Measurements from ENCODE around the gene OSBPL2. TPM values are rescaled to one million over a fixed set of nuclear protein-coding genes. Genes with fewer than 3 reads are reported as not detected.

OSBPL2 gene
- total and polyA plus RNA-seq, 2 experiments from 2014 or later, result 37.5 to 43.4 TPM

DNA sequence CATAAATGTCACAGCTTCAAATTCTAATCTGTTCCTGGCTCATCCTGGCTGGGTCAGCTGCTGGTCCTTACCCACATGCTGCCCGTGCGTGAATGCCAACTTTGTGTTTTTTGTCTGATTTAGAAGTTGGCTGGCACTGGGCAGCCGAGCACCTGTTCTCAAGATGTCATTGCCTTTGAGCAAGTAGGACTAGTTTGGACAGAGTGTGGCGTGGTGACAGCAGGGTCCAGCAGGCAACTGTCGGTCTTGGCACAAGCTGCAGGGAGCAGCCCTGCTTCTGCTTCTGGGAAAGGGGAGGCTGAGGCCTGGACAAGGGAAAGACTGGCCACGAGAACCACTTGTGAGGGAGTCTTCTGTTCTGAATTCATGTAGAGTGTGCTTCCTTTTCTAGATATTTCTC lies 38.1 kb downstream of the OSBPL2 start:
- TF ChIP-seq, protein P1, sequence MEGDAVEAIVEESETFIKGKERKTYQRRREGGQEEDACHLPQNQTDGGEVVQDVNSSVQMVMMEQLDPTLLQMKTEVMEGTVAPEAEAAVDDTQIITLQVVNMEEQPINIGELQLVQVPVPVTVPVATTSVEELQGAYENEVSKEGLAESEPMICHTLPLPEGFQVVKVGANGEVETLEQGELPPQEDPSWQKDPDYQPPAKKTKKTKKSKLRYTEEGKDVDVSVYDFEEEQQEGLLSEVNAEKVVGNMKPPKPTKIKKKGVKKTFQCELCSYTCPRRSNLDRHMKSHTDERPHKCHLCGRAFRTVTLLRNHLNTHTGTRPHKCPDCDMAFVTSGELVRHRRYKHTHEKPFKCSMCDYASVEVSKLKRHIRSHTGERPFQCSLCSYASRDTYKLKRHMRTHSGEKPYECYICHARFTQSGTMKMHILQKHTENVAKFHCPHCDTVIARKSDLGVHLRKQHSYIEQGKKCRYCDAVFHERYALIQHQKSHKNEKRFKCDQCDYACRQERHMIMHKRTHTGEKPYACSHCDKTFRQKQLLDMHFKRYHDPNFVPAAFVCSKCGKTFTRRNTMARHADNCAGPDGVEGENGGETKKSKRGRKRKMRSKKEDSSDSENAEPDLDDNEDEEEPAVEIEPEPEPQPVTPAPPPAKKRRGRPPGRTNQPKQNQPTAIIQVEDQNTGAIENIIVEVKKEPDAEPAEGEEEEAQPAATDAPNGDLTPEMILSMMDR (IDR thresholded peaks at IDR 0.05; ENCODE audit: low read depth, low read length), result no peak
- H3K4me3 ChIP-seq, result no peak overlapping the region
- H3K27ac ChIP-seq, result no peak overlapping the region
- H3K4me1 ChIP-seq (ENCODE audit: low read depth), result no peaks in the 10 kb centered on the region
- DNase-seq (ENCODE audit: low read depth in 1 of 2, low spot score in 1 of 2), result no peak
- H3K36me3 ChIP-seq, result peaks cover 27% of the 10 kb centered on the region
- H3K9me3 ChIP-seq (ENCODE audit: low read depth), result no peaks in the 10 kb centered on the region
- no peaks in the 10 kb centered on the region for H3K27me3 ChIP-seq

DNA sequence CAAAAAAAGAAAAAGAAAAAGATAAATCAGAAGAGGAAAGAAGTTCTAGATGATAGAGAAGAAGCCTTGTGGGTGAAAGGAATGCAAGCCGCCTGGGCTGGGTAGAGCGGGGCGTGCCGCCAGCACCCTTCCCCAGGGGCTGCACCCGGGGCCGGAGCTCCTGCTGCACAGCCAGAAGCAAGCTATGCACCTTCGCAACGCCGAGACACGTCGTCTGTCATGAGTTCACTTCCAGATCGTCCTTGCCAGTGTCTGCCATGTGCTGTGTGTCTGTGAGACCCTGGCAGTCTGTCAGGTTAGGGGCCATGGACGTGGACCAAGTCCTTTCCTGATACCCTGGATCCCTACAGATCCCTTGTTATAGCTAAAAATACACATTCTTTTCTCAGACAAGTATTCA lies 38.9 kb downstream of the OSBPL2 start:
- H3K9me3 ChIP-seq (ENCODE audit: low read depth), result no peaks in the 10 kb centered on the region
- no peak overlapping the region for H3K27ac ChIP-seq
- no peaks in the 10 kb centered on the region for H3K4me1 ChIP-seq (ENCODE audit: low read depth)
- no peak overlapping the region for H3K4me3 ChIP-seq
- no peaks in the 10 kb centered on the region for H3K27me3 ChIP-seq
- no peak for DNase-seq (ENCODE audit: low read depth in 1 of 2, low spot score in 1 of 2)
- TF ChIP-seq, protein P1 (IDR thresholded peaks at IDR 0.05; ENCODE audit: low read depth, low read length), result no peak
- H3K36me3 ChIP-seq, result peaks cover 27% of the 10 kb centered on the region

DNA sequence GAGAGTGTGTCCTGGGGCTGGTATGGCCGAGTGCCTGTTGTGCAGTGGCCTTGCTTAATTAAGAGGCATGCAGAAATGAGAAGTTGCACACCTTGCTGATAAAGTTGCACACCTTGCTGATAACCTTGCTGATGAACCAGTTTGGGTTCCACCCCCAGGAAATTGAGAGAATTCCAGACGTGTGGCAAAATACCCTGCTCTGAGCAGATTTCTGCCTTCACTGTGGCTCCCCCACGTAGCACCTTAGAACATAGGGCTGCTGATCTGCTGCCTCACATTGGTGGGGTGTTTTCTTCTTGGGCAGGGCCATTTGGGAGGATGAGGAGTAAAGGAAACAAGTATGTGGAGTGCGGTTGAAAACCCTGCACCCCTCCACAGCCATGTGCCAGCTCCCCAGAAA lies 42.0 kb downstream of the OSBPL2 start:
- DNase-seq (ENCODE audit: low read depth in 1 of 2, low spot score in 1 of 2), result no peak
- Histone ChIP-seq H3K36me3 (peaks cover 27% of the 10 kb centered on the region), H3K4me1 (ENCODE audit: low read depth) (peaks cover 15% of the 10 kb centered on the region), H3K27me3 (no peaks in the 10 kb centered on the region), H3K27ac (no peak overlapping the region), H3K9me3 (ENCODE audit: low read depth) (no peaks in the 10 kb centered on the region), H3K4me3 (no peak overlapping the region)
- TF ChIP-seq, protein P1 (IDR thresholded peaks at IDR 0.05; ENCODE audit: low read depth, low read length), result no peak

DNA sequence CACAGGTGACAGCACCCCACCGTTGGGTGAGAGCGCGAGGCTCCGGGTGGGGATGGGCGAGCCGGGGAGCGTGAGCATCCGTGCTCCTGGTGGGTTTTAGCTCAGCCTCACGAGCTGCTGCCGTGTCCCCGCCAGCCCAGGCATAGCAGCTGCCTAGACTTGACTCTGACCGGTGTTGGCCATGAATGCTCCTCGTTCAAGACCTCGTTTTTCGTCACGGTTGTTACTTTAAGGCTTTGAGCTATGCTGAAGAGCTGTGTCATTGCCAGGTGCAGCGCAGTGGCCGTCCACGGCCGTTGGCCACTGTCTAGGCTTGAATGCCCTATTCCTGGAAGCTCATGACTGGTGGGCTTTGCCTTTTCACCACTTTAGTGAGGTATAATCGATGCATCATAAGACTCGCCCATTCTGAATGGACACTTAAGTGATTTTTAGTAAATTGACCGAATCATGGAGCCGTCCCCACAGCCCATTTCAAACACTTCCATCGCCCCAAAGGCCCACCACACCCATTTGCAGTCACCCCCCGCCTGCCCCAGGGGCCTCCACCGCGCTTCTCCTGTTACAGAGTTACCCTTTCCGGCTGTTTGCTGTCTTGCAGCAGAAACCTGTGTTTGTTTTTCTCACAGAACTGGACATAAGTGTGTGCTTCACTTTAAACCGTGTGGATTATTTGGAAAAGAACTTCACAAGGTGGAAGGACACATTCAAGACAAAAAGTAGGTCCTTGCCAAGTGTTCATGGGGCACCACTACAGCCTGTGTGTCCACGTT lies 43.0 kb downstream of the OSBPL2 start:
- no peak for DNase-seq (ENCODE audit: low read depth in 1 of 2, low spot score in 1 of 2)
- Histone ChIP-seq H3K4me3 (no peak overlapping the region), H3K27ac (no peak overlapping the region), H3K36me3 (peaks cover 27% of the 10 kb centered on the region), H3K9me3 (ENCODE audit: low read depth) (no peaks in the 10 kb centered on the region), H3K27me3 (no peaks in the 10 kb centered on the region), H3K4me1 (ENCODE audit: low read depth) (peaks cover 15% of the 10 kb centered on the region)
- TF ChIP-seq, protein P1 (IDR thresholded peaks at IDR 0.05; ENCODE audit: low read depth, low read length), result no peak

DNA sequence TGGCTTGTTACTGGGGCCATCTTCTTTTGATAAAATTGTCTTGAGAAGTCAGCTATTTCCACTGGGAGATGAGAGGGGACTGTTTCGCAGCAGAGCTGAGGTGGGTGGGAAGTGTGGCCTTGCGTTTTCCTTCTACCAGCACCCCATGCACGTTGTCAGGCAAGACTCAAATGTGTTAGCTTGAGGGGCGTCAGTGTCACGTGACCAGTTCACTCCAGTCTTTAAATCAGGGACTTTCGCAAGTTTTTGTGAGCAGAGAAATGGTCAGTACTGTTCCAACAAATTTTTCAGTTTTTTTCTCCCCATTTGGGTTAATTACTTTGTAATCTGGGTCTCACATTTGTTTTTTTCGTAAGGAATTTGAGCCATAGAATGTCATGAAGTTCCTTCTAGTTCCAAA lies 43.8 kb downstream of the OSBPL2 start:
- H3K4me3 ChIP-seq, result no peak overlapping the region
- no peaks in the 10 kb centered on the region for H3K9me3 ChIP-seq (ENCODE audit: low read depth)
- H3K4me1 ChIP-seq (ENCODE audit: low read depth), result peaks cover 15% of the 10 kb centered on the region
- no peak for DNase-seq (ENCODE audit: low read depth in 1 of 2, low spot score in 1 of 2)
- TF ChIP-seq, protein P1 (IDR thresholded peaks at IDR 0.05; ENCODE audit: low read depth, low read length), result no peak
- H3K27me3 ChIP-seq, result no peaks in the 10 kb centered on the region
- H3K36me3 ChIP-seq, result peaks cover 30% of the 10 kb centered on the region
- H3K27ac ChIP-seq, result peak overlapping the region; percentile 76
